Panc1 (cell line): ENCODE results near the gene ATG9A. TPM values are rescaled to one million over a fixed set of nuclear protein-coding genes. Genes with fewer than 3 reads are reported as not detected.

Experiments used
- ATAC-seq: fragments of 200-7000 bp; cut with Tn5 transposase; 2 replicates; pipeline ENCODE4 v1.9.1; 2020; ENCODE audit warnings: mild to moderate bottlenecking, moderate library complexity
- BruUV-seq: library from RNA; stranded (reverse); fragments of 400-500 nt; replicated peaks from 2 replicates; lab custom pipeline; 2021; lab: Mats Ljungman, UMichigan
- CTCF ChIA-PET: fragments of 300-600 bp; sonication (Branson Sonifier 250); formaldehyde crosslinking; loops from one replicate; lab custom pipeline; 2022; ENCODE audit warnings: antibody characterized with exemption; lab: Charles Lee
- POLR2A ChIA-PET: fragments of 300-600 bp; sonication (Branson Sonifier 250); formaldehyde crosslinking; loops from one replicate; lab custom pipeline; 2022; ENCODE audit warnings: antibody characterized with exemption; lab: Charles Lee
- DNase-seq: peaks from one replicate; pipeline ENCODE4 v3.0.0-alpha.2; 2010; ENCODE audit warnings: low read depth, low spot score
- H3K27ac ChIP-seq: 2 replicates; pipeline ENCODE4 v1.5.1; 2011; ENCODE audit warnings: mild to moderate bottlenecking, low read length, inconsistent platforms
- H3K27me3 ChIP-seq: fragments of 200-500 bp; sonication (Bioruptor generic); 2 replicates; pipeline ENCODE4 v1.6.0; 2014; ENCODE audit warnings: low read length, inconsistent platforms; ENCODE audit not compliant: control insufficient read depth, insufficient read depth
- H3K36me3 ChIP-seq: fragments of 200-500 bp; sonication (Bioruptor generic); 2 replicates; pipeline ENCODE4 v1.5.1; 2014; ENCODE audit warnings: inconsistent platforms, mild to moderate bottlenecking, low read length, moderate library complexity; ENCODE audit not compliant: control insufficient read depth, insufficient read depth
- H3K4me1 ChIP-seq: 2 replicates; pipeline ENCODE4 v1.5.1; 2011; ENCODE audit warnings: inconsistent platforms, mild to moderate bottlenecking, low read length, moderate library complexity; ENCODE audit not compliant: control insufficient read depth, insufficient read depth
- H3K4me3 ChIP-seq, 2 experiments: 2 replicates each; pipeline ENCODE4 v1.5.1; 2011 to 2012; ENCODE audit warnings: low read depth in 2 of 2, low read length in 2 of 2, mild to moderate bottlenecking in 2 of 2, inconsistent platforms in 1 of 2, moderate library complexity in 1 of 2
- H3K9me3 ChIP-seq: fragments of 200-500 bp; sonication (Bioruptor generic); 2 replicates; pipeline ENCODE4 v1.5.1; 2014; ENCODE audit warnings: low read depth, mild to moderate bottlenecking, inconsistent platforms, low read length, moderate library complexity; ENCODE audit not compliant: control insufficient read depth, insufficient read depth
- CTCF ChIP-seq: fragments of 450-650 bp; IDR thresholded peaks from 2 replicates; pipeline ENCODE4 v1.5.1; 2017; ENCODE audit warnings: mild to moderate bottlenecking
- POLR2AphosphoS5 ChIP-seq: IDR thresholded peaks from 2 replicates; pipeline ENCODE4 v1.6.1; 2012; ENCODE audit warnings: mild to moderate bottlenecking, low read depth, low read length, moderate library complexity
- SIN3A ChIP-seq: IDR thresholded peaks from 2 replicates; pipeline ENCODE4 v1.6.1; 2012; ENCODE audit warnings: low read depth, mild to moderate bottlenecking, low read length, moderate library complexity, borderline replicate concordance; ENCODE audit not compliant: insufficient read depth
- TCF7L2 ChIP-seq: IDR thresholded peaks from 2 replicates; pipeline ENCODE4 v1.6.1; 2011; ENCODE audit warnings: mild to moderate bottlenecking, low read depth, low read length, inconsistent platforms
- in situ Hi-C: cut with HindIII; loops from 2 replicates; pipeline ENCODE4 v1.10.0; 2016; ENCODE audit warnings: low sequenced_read_pairs, low pct_unique_long_range_greater_than_20kb
- intact Hi-C: fragments of 100-400 bp; cut with micrococcal nuclease; formaldehyde crosslinking; loops from one replicate; pipeline ENCODE4 v1.10.0; 2022; ENCODE audit not compliant: unreplicated experiment
- total RNA-seq: library from RNA; stranded (reverse); gene quantifications from one replicate; pipeline ENCODE4 v1.2.1, GENCODE V29; 2021; ENCODE audit not compliant: unreplicated experiment
- TF ChIP-seq, protein P1 (sequence below), 2 experiments: IDR thresholded peaks; 2 replicates each; pipeline ENCODE4 v1.6.1; 2011 to 2012; ENCODE audit warnings: low read depth in 2 of 2, control low read depth in 1 of 2, low read length in 1 of 2, mild to moderate bottlenecking in 1 of 2, moderate library complexity in 1 of 2; ENCODE audit not compliant: insufficient read depth in 1 of 2

ATG9A gene
- total RNA-seq, 1 experiment from 2014 or later: 75.1 TPM

GRCh38 chr2:219269362-219270054, 40.1 kb upstream of the ATG9A start:
- in situ Hi-C loops: no loop called here
- Histone ChIP-seq H3K36me3 (no peaks in the 10 kb centered on the region), H3K27me3 (no peaks in the 10 kb centered on the region), H3K9me3 (no peaks in the 10 kb centered on the region), H3K4me3 (no peak overlapping the region), H3K27ac (no peak overlapping the region), H3K4me1 (peaks cover 12% of the 10 kb centered on the region)
- TF ChIP-seq CTCF: no peak
- no peak for TF ChIP-seq POLR2AphosphoS5
- TF ChIP-seq TCF7L2: no peak
- no peak for TF ChIP-seq SIN3A
- TF ChIP-seq, protein P1, sequence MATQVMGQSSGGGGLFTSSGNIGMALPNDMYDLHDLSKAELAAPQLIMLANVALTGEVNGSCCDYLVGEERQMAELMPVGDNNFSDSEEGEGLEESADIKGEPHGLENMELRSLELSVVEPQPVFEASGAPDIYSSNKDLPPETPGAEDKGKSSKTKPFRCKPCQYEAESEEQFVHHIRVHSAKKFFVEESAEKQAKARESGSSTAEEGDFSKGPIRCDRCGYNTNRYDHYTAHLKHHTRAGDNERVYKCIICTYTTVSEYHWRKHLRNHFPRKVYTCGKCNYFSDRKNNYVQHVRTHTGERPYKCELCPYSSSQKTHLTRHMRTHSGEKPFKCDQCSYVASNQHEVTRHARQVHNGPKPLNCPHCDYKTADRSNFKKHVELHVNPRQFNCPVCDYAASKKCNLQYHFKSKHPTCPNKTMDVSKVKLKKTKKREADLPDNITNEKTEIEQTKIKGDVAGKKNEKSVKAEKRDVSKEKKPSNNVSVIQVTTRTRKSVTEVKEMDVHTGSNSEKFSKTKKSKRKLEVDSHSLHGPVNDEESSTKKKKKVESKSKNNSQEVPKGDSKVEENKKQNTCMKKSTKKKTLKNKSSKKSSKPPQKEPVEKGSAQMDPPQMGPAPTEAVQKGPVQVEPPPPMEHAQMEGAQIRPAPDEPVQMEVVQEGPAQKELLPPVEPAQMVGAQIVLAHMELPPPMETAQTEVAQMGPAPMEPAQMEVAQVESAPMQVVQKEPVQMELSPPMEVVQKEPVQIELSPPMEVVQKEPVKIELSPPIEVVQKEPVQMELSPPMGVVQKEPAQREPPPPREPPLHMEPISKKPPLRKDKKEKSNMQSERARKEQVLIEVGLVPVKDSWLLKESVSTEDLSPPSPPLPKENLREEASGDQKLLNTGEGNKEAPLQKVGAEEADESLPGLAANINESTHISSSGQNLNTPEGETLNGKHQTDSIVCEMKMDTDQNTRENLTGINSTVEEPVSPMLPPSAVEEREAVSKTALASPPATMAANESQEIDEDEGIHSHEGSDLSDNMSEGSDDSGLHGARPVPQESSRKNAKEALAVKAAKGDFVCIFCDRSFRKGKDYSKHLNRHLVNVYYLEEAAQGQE (IDR thresholded peaks at IDR 0.05; ENCODE audit: insufficient read depth in 1 of 2, low read depth in 2 of 2, low read length in 1 of 2): no peak
- CTCF ChIA-PET: no interaction called here
- DNase-seq (no peak), ATAC-seq (no peak)
- no TSS peak for BruUV-seq
- POLR2A ChIA-PET: no interaction called here
- intact Hi-C loops: no loop called here

GRCh38 chr2:219268294-219268693, 38.9 kb upstream of the ATG9A start:
- DNase-seq: no peak
- intact Hi-C loops (no loop called here), in situ Hi-C loops (no loop called here)
- Histone ChIP-seq H3K4me3 (no peak overlapping the region), H3K36me3 (no peaks in the 10 kb centered on the region), H3K9me3 (no peaks in the 10 kb centered on the region), H3K27me3 (no peaks in the 10 kb centered on the region), H3K4me1 (no peaks in the 10 kb centered on the region), H3K27ac (no peak overlapping the region)
- BruUV-seq: no TSS peak
- TF ChIP-seq CTCF (no peak), TCF7L2 (no peak), SIN3A (no peak), POLR2AphosphoS5 (no peak)
- TF ChIP-seq, protein P1 (IDR thresholded peaks at IDR 0.05; ENCODE audit: insufficient read depth in 1 of 2, low read depth in 2 of 2, low read length in 1 of 2): no peak
- ChIA-PET POLR2A (no interaction called here), CTCF (no interaction called here)
- no peak for ATAC-seq
